Activated CD4-positive, alpha-beta T cell treated with anti-CD3 and anti-CD28 coated beads, Interleukin-2, amount 50 U/mL, for 4 hours (primary cell): ENCODE measurements around the gene ZNF689.
A peak's percentile ranks its signal among the peaks of the same experiment; 100 is the strongest.
"Not testable (repeated sequence)": the region's sequence is repeated elsewhere in the genome, so short reads cannot be mapped to it uniquely, and the experiment has no call there.

Source experiments
- DNase-seq, 2 experiments: peaks; one replicate each; pipeline ENCODE4 v3.0.0-alpha.2; 2020

ZNF689 gene

GRCh38 chr16:30633526-30633925 is 23.3 kb upstream of the ZNF689 start:
- DNase-seq: no peak

GRCh38 chr16:30632454-30632853 is 22.3 kb upstream of the ZNF689 start:
- DNase-seq: not testable (repeated sequence)

GRCh38 chr16:30628628-30629540 is 18.7 kb upstream of the ZNF689 start:
- peak; percentile 88 to 94 for DNase-seq

- no peak for DNase-seq
Measured at GRCh38 chr16:30626236-30626635, 16.0 kb upstream of the ZNF689 start.

GRCh38 chr16:30623536-30624283 is 13.5 kb upstream of the ZNF689 start:
- no peak for DNase-seq

- DNase-seq: no peak
Measured at GRCh38 chr16:30622455-30623032, 12.4 kb upstream of the ZNF689 start.

GRCh38 chr16:30621765-30622164 is 11.6 kb upstream of the ZNF689 start:
- no peak for DNase-seq

GRCh38 chr16:30620169-30620568 is 10.0 kb upstream of the ZNF689 start:
- no peak for DNase-seq

- DNase-seq: no peak
Measured at GRCh38 chr16:30619638-30620037, 9.4 kb upstream of the ZNF689 start.

- DNase-seq: no peak
Measured at GRCh38 chr16:30619202-30619601, 9.0 kb upstream of the ZNF689 start.

GRCh38 chr16:30615358-30616091 is 5.3 kb upstream of the ZNF689 start:
- peak; percentile 54 to 56 for DNase-seq

GRCh38 chr16:30609002-30609925 is 925 bp downstream of the ZNF689 start:
- DNase-seq: peak; percentile 23 to 25

- DNase-seq: no peak
Measured at GRCh38 chr16:30606004-30606403, 4.2 kb downstream of the ZNF689 start.

- DNase-seq: no peak
Measured at GRCh38 chr16:30605158-30605557, 5.0 kb downstream of the ZNF689 start.

GRCh38 chr16:30604316-30604947 is 5.8 kb downstream of the ZNF689 start:
- DNase-seq: no peak

GRCh38 chr16:30603945-30604315 is 6.3 kb downstream of the ZNF689 start:
- no peak for DNase-seq

GRCh38 chr16:30602616-30603277 is 7.4 kb downstream of the ZNF689 start:
- DNase-seq: no peak

- no peak for DNase-seq
Measured at GRCh38 chr16:30601966-30602365, 8.2 kb downstream of the ZNF689 start.

GRCh38 chr16:30600929-30601328 is 9.3 kb downstream of the ZNF689 start:
- DNase-seq: no peak

- no peak for DNase-seq
Measured at GRCh38 chr16:30600215-30600614, 10.0 kb downstream of the ZNF689 start.

- no peak for DNase-seq
Measured at GRCh38 chr16:30592871-30593270, 17.3 kb downstream of the ZNF689 start.
